K562 (cell line): ENCODE data around the gene CCDC92. TPM values are rescaled to one million over a fixed set of nuclear protein-coding genes. Genes with fewer than 3 reads are reported as not detected.

Experiments used
- HMGN3 ChIP-seq: IDR thresholded peaks from 2 replicates; pipeline ENCODE4 v1.6.1; 2011; ENCODE audit warnings: borderline replicate concordance, low read depth, mild to moderate bottlenecking, mixed read lengths, low read length; ENCODE audit not compliant: insufficient read length; ENCODE audit errors: extremely low read depth
- NFE2L1 ChIP-seq: fragments of 450-650 bp; IDR thresholded peaks from 2 replicates; pipeline ENCODE4 v1.6.1; 2016; ENCODE audit warnings: missing genetic modification characterization, low read depth, mild to moderate bottlenecking, missing compliant biosample characterization, moderate library complexity, borderline replicate concordance
- POLR3A ChIP-seq: IDR thresholded peaks from 2 replicates; pipeline ENCODE4 v1.6.1; 2011; ENCODE audit warnings: borderline replicate concordance, mild to moderate bottlenecking, moderate library complexity; ENCODE audit not compliant: insufficient read length, insufficient read depth; ENCODE audit errors: extremely low read depth
- TSC22D4 ChIP-seq: fragments of 450-650 bp; IDR thresholded peaks from 2 replicates; pipeline ENCODE4 v1.6.1; 2016; ENCODE audit warnings: missing genetic modification characterization, missing biosample characterization, control low read depth
- ZNF217 ChIP-seq: sonication (generic); formaldehyde crosslinking; IDR thresholded peaks from 2 replicates; pipeline ENCODE4 v1.8.0; 2022; ENCODE audit warnings: mild to moderate bottlenecking, missing genetic modification reagents
- polyA plus RNA-seq, 8 experiments: library from polyadenylated mRNA; depleted of rRNA in 4 of 8; stranded (reverse) in 5 of 8; unstranded in 3 of 8; fragments of >200 nt; fragmentation: Nextera tagmentation in 2 of 8; fragmentation: Illumina TruSeq in 1 of 8; extraction: Ambion mirVana in 2 of 8; extraction: Trizol in 1 of 8; gene quantifications; 2 replicates each; pipeline versions ENCODE4 v1.2.1 to v1.2.3, GENCODE V29; 2011 to 2014; ENCODE audit warnings: inconsistent platforms in 1 of 8, missing spikeins in 1 of 8
- total RNA-seq, 7 experiments: library from RNA; depleted of rRNA in 6 of 7; stranded (reverse); fragments of >200 nt in 6 of 7; fragmentation: Illumina TruSeq in 2 of 7; extraction: Trizol in 2 of 7; gene quantifications; 2 replicates each; pipeline versions ENCODE4 v1.2.1 to v1.2.3, GENCODE V29; 2011 to 2021; ENCODE audit warnings: low replicate concordance in 1 of 7
- TF ChIP-seq, protein P1 (sequence below): fragments of 250-450 bp; sonication (Bioruptor Pico); IDR thresholded peaks from 2 replicates; pipeline ENCODE4 v1.5.0; 2021; ENCODE audit warnings: mild to moderate bottlenecking, moderate library complexity
- TF ChIP-seq, protein P2 (sequence below): fragments of 150-350 bp; conservative IDR thresholded peaks from 2 replicates; pipeline ENCODE4 v1.6.1; 2014; ENCODE audit warnings: low read length
- TF ChIP-seq, protein P3 (sequence below): sonication (generic); formaldehyde crosslinking; IDR thresholded peaks from 2 replicates; pipeline ENCODE4 v1.8.0; 2023; ENCODE audit warnings: mild to moderate bottlenecking, missing genetic modification reagents
- TF ChIP-seq, protein P4 (sequence below): fragments of 250-450 bp; sonication (Bioruptor Pico); IDR thresholded peaks from 2 replicates; pipeline ENCODE4 v1.4.0; 2020
- TF ChIP-seq, protein P5 (sequence below): fragments of 450-650 bp; IDR thresholded peaks from 2 replicates; pipeline ENCODE4 v1.6.1; 2018; ENCODE audit not compliant: partially characterized antibody

Gene CCDC92
- total and polyA plus RNA-seq, 9 of the 15 experiments (the other 6 are each of a cell fraction or from before 2014, with no cell fraction given), result 0.27 to 5.9 (median 2.1) TPM

DNA sequence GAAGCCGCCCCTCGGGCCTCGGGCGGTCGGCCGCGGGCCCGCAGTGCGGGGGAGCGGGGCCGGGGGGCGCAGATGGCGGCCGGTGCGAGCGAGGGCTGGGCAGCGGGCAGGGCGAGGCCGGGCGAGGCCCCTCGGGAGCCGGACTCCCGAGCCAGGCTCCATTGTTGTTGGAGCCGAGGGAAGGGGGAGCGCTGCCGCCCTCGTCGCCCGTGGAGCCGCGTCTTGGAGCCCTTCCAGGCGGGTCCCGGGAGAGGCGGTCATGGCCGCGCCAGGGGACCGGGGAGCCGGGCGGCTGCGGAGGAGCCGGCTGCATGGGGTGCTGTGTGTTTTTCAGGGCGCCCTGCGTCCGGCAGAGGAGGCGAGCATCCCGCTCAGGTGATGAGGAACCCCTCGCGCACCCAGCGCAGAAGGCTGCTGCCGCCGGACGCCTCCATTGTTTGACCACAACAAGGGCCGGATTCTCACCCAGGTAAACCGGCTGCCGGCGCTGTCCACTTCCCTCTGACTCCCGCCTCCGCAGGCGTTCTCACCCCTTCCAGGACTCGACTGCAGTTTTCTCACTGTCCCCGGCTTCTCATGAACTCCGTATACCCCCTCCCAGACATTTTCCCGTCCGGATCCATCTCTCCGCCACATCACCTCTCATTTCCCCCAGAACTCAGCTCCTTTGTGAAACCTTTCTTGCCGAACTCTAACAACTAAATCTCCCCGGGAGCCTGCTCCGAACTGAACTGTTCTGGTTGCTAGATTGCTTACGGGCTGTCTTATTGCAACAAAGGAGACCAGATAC, 1.1 kb upstream of the CCDC92 start (continued):
- TF ChIP-seq, protein P1, sequence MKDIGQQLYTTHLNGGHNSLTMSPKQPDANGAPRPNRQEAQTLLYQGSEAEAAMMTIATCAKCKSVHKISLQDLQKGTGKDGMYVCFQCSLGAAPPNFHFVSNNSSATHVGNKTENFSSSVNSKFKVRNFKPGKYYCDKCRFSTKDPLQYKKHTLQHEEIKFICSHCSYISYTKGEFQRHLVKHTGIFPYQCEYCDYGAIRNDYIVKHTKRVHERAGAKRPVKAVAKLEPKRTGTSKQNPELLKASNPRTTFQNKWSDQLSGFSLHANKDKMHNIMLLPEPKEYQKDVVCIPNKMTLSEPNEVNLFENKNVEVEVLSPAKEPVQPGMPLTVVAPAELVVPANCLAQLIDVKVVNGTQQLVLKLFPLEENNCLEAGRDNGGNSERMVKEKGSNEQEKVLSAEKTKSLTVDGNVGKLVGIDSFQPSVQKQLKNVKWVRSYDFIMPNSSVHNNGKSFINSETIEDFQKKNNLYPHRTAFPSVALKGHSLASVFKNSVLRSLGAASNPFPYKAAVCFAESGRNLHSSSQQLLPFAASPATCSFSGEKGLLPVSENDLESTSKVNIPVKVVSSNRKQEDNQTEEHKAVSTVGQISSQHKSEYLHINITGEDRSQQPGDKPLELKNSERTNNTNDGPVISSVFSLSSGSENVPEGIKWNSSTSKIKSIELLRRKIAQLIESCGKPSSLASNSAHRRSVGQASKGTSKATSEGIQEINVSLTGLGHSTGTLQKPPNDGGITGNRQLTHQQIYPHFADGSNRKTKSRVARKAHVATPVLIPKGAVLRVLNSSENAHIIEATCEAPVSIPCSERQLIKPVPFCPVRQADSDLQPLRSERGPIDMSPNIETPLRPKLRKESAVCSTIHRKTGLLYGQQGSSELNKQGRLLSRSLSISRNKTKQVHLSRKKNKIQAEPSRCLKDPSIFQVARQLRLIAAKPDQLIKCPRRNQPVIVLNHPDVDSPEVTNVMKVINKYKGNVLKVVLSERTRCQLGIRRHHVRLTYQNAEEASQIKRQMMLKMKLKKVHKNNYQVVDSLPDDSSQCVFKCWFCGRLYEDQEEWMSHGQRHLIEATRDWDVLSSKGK (CRISPR knock-in tag), result no peak
- peak; percentile 44 for TF ChIP-seq HMGN3
- TF ChIP-seq, protein P2, sequence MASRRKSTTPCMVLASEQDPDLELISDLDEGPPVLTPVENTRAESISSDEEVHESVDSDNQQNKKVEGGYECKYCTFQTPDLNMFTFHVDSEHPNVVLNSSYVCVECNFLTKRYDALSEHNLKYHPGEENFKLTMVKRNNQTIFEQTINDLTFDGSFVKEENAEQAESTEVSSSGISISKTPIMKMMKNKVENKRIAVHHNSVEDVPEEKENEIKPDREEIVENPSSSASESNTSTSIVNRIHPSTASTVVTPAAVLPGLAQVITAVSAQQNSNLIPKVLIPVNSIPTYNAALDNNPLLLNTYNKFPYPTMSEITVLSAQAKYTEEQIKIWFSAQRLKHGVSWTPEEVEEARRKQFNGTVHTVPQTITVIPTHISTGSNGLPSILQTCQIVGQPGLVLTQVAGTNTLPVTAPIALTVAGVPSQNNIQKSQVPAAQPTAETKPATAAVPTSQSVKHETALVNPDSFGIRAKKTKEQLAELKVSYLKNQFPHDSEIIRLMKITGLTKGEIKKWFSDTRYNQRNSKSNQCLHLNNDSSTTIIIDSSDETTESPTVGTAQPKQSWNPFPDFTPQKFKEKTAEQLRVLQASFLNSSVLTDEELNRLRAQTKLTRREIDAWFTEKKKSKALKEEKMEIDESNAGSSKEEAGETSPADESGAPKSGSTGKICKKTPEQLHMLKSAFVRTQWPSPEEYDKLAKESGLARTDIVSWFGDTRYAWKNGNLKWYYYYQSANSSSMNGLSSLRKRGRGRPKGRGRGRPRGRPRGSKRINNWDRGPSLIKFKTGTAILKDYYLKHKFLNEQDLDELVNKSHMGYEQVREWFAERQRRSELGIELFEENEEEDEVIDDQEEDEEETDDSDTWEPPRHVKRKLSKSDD, result no peak
- no peak for TF ChIP-seq TSC22D4 (tag)
- TF ChIP-seq, protein P3, sequence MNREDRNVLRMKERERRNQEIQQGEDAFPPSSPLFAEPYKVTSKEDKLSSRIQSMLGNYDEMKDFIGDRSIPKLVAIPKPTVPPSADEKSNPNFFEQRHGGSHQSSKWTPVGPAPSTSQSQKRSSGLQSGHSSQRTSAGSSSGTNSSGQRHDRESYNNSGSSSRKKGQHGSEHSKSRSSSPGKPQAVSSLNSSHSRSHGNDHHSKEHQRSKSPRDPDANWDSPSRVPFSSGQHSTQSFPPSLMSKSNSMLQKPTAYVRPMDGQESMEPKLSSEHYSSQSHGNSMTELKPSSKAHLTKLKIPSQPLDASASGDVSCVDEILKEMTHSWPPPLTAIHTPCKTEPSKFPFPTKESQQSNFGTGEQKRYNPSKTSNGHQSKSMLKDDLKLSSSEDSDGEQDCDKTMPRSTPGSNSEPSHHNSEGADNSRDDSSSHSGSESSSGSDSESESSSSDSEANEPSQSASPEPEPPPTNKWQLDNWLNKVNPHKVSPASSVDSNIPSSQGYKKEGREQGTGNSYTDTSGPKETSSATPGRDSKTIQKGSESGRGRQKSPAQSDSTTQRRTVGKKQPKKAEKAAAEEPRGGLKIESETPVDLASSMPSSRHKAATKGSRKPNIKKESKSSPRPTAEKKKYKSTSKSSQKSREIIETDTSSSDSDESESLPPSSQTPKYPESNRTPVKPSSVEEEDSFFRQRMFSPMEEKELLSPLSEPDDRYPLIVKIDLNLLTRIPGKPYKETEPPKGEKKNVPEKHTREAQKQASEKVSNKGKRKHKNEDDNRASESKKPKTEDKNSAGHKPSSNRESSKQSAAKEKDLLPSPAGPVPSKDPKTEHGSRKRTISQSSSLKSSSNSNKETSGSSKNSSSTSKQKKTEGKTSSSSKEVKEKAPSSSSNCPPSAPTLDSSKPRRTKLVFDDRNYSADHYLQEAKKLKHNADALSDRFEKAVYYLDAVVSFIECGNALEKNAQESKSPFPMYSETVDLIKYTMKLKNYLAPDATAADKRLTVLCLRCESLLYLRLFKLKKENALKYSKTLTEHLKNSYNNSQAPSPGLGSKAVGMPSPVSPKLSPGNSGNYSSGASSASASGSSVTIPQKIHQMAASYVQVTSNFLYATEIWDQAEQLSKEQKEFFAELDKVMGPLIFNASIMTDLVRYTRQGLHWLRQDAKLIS (CRISPR knock-in tag), result no peak
- TF ChIP-seq, protein P4, sequence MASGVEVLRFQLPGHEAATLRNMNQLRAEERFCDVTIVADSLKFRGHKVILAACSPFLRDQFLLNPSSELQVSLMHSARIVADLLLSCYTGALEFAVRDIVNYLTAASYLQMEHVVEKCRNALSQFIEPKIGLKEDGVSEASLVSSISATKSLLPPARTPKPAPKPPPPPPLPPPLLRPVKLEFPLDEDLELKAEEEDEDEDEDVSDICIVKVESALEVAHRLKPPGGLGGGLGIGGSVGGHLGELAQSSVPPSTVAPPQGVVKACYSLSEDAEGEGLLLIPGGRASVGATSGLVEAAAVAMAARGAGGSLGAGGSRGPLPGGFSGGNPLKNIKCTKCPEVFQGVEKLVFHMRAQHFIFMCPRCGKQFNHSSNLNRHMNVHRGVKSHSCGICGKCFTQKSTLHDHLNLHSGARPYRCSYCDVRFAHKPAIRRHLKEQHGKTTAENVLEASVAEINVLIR (CRISPR knock-in tag), result no peak
- no peak for TF ChIP-seq NFE2L1 (tag)
- no peak for TF ChIP-seq POLR3A
- no peak for TF ChIP-seq ZNF217 (CRISPR knock-in tag)
- TF ChIP-seq, protein P5, sequence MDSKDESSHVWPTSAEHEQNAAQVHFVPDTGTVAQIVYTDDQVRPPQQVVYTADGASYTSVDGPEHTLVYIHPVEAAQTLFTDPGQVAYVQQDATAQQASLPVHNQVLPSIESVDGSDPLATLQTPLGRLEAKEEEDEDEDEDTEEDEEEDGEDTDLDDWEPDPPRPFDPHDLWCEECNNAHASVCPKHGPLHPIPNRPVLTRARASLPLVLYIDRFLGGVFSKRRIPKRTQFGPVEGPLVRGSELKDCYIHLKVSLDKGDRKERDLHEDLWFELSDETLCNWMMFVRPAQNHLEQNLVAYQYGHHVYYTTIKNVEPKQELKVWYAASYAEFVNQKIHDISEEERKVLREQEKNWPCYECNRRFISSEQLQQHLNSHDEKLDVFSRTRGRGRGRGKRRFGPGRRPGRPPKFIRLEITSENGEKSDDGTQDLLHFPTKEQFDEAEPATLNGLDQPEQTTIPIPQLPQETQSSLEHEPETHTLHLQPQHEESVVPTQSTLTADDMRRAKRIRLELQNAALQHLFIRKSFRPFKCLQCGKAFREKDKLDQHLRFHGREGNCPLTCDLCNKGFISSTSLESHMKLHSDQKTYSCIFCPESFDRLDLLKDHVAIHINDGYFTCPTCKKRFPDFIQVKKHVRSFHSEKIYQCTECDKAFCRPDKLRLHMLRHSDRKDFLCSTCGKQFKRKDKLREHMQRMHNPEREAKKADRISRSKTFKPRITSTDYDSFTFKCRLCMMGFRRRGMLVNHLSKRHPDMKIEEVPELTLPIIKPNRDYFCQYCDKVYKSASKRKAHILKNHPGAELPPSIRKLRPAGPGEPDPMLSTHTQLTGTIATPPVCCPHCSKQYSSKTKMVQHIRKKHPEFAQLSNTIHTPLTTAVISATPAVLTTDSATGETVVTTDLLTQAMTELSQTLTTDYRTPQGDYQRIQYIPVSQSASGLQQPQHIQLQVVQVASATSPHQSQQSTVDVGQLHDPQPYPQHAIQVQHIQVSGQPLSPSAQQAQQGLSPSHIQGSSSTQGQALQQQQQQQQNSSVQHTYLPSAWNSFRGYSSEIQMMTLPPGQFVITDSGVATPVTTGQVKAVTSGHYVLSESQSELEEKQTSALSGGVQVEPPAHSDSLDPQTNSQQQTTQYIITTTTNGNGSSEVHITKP, result peak; percentile 42
